Effector memory CD4-positive, alpha-beta T cell (primary cell): ENCODE measurements around the gene SPDL1.

ENCODE experiments used
- DNase-seq, 3 donors: peaks; one replicate each; pipeline ENCODE4 v3.0.0-alpha.2; 2020
- H3K27ac ChIP-seq: 2 replicates; pipeline ENCODE4 v1.7.0; 2013; ENCODE audit warnings: mild to moderate bottlenecking, low read length, moderate library complexity; ENCODE audit not compliant: insufficient read depth, poor library complexity, severe bottlenecking
- H3K27me3 ChIP-seq: replicated peaks from 2 replicates; pipeline ENCODE4 v1.7.0; 2013; ENCODE audit warnings: mild to moderate bottlenecking, low read length; ENCODE audit not compliant: insufficient read depth, control insufficient read depth, poor library complexity, severe bottlenecking
- H3K36me3 ChIP-seq: 2 replicates; pipeline ENCODE4 v1.7.0; 2013; ENCODE audit warnings: mild to moderate bottlenecking, low read length, moderate library complexity; ENCODE audit not compliant: control insufficient read depth, insufficient read depth
- H3K4me1 ChIP-seq: 2 replicates; pipeline ENCODE4 v1.7.0; 2013; ENCODE audit warnings: low read length, mild to moderate bottlenecking; ENCODE audit not compliant: control insufficient read depth, insufficient read depth, poor library complexity, severe bottlenecking
- H3K4me3 ChIP-seq: 2 replicates; pipeline ENCODE4 v1.7.0; 2013; ENCODE audit warnings: low read length, low read depth, mild to moderate bottlenecking; ENCODE audit not compliant: insufficient read depth, poor library complexity, severe bottlenecking
- H3K9me3 ChIP-seq: 2 replicates; pipeline ENCODE4 v1.7.0; 2013; ENCODE audit warnings: mild to moderate bottlenecking, low read length, moderate library complexity; ENCODE audit not compliant: control insufficient read depth

The SPDL1 gene

DNA sequence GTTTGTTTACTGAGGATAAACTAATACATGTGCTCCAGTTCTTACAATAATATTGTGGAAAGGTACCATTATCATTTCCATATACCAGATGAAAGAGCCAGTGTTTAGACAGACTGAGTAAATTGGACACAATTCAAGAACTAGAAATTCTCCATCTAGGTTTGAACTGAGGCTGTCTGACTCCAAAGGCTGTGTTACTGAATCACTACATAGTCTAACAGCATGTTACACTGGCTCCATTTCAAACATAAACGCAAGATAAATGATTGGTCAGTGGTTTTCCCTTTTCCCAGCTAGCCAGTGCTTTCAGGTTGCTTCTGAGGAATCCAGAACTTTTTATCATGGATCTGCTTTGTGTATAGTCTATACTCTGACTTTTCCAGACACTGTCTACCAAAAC lies 8.1 kb downstream of the SPDL1 start:
- peaks cover 36% of the 10 kb centered on the region for H3K36me3 ChIP-seq
- DNase-seq: no peak
- no peaks in the 10 kb centered on the region for H3K9me3 ChIP-seq
- H3K4me3 ChIP-seq: no peak overlapping the region
- no peaks in the 10 kb centered on the region for H3K27me3 ChIP-seq
- no peak overlapping the region for H3K27ac ChIP-seq
- no peaks in the 10 kb centered on the region for H3K4me1 ChIP-seq

DNA sequence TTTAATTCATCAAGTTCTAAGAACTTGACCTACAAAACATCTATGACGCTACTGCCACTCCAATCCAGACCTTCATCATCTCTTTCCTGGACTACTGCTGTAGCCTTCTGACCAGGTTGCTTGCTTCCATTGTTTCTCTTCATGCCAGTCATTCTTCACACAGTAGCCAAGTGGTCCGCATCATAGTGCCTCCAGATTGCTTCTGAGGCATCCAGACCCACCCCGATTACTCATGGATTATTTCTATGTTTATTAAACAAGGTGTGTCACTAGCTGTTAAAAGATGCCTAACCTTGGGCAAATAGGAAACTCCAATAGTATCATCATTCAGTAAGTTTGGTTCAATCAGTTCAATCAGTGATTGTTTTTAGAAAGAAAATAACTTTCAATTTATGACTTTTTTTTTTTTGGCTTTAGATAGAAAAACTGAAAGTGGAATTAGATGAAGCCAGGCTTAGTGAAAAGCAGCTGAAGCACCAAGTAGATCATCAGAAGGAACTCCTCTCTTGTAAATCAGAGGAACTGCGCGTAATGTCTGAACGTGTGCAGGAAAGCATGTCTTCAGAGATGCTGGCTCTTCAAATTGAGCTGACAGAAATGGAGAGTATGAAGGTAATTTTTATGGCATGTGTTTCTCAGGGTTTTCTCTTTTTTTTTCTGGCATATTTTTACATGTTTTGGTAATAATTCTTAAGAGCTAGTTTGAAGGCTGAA lies 9.5 kb downstream of the SPDL1 start:
- DNase-seq: no peak
- Histone ChIP-seq H3K4me3 (no peak overlapping the region), H3K36me3 (peaks cover 36% of the 10 kb centered on the region)

DNA sequence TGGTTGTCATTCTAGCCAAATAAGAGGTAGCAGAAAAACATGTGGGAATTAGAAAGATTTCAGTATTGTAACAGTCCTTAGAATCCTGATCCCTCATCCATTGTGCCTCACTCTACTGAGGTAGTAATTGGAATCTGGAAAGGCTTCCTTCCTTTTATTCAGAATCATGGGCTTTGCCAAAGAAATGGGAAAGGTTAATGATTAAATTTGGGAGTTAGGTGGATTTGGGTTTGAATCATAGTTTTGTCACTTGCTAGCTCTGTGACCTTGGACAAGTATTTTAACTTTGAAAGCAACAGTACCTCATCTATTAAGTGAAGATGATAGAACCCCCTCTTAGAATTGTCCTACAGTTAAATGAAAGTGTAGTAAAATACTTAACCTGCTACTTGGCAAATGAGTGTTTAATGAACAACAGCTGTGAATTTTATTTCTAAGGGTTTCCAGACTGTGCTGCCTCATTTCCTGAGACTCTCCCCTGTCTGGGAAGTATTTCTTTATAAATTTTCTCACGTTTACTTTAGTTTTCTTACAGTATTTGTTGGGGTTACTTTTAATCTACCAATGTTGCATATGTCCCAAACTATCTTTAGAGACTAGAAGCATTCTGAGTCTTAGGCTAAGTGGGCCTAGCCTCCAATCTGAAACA lies 11.7 kb downstream of the SPDL1 start:
- H3K4me1 ChIP-seq: no peaks in the 10 kb centered on the region
- no peak overlapping the region for H3K27ac ChIP-seq
- no peak overlapping the region for H3K4me3 ChIP-seq
- no peaks in the 10 kb centered on the region for H3K9me3 ChIP-seq
- no peak for DNase-seq
- H3K36me3 ChIP-seq: peaks cover 42% of the 10 kb centered on the region
- no peaks in the 10 kb centered on the region for H3K27me3 ChIP-seq

More for the DNA sequence above, 9.5 kb downstream of the SPDL1 start:
- Histone ChIP-seq H3K27me3 (no peaks in the 10 kb centered on the region), H3K9me3 (no peaks in the 10 kb centered on the region), H3K4me1 (no peaks in the 10 kb centered on the region), H3K27ac (no peak overlapping the region)

DNA sequence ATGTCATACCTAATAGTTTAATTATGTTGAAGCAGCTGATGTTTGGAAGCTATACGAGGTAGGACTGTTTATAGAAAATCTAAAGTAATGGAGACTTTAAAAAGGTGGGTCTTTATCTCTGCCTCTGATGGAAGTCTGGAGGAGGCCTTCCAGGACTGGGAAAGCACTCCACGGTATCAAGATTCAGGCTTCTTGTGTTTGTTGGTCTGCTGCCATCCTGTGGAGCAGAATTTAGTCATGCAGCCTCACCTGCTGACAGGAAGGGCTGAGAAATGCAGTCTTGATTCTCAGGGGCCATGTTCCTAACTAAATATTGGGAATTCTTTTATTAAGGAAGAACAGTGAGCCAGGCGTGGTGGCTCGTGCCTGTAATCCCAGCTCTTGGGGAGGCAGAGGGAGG lies 15.9 kb downstream of the SPDL1 start:
- H3K4me3 ChIP-seq: no peak overlapping the region

DNA sequence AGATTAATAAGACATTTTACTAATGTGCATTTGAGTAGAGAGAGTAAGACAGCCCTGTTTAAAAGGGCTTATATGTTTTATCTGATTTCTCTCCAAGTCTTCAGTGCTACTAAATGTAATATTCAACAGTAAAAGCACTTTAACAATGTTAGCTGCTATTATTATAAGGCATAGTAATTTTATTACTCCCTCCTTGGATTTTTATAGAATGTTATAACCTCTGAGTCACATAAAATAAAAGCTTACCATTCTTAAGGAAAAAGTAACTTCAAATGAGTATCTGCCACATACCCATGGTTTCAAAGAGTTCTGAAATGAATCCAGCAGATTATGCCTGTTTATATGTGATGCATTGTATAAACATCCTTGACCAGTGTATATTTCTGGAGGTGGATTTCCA lies 19.0 kb downstream of the SPDL1 start:
- Histone ChIP-seq H3K27me3 (no peaks in the 10 kb centered on the region), H3K27ac (no peak overlapping the region), H3K4me3 (no peak overlapping the region), H3K4me1 (no peaks in the 10 kb centered on the region), H3K36me3 (peaks cover 22% of the 10 kb centered on the region), H3K9me3 (no peaks in the 10 kb centered on the region)
- DNase-seq: no peak

More for the DNA sequence above, 15.9 kb downstream of the SPDL1 start:
- Histone ChIP-seq H3K27me3 (no peaks in the 10 kb centered on the region), H3K27ac (no peak overlapping the region), H3K36me3 (peaks cover 31% of the 10 kb centered on the region), H3K4me1 (no peaks in the 10 kb centered on the region), H3K9me3 (no peaks in the 10 kb centered on the region)
- no peak for DNase-seq

DNA sequence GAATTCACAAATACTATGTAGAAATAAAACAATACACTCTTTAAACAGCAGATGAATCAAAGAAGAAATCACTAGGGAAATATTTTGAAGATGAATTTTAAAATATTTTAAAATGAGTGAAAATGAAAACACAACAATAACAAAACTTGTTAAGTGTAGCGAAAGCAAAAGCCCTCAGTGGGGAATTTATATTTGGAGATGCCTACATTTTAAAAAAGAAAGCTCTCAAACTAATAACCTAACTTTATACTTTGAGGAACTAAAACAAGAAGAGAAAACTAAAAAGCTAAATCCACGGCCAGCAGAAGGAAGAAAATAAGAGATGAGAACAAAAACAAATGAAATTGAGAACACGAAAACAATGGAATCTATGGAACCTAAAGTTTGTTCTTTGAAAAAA lies 22.7 kb downstream of the SPDL1 start:
- no peak overlapping the region for H3K4me3 ChIP-seq
- no peaks in the 10 kb centered on the region for H3K4me1 ChIP-seq
- peaks cover 10% of the 10 kb centered on the region for H3K36me3 ChIP-seq
- no peak for DNase-seq
- H3K27me3 ChIP-seq: no peaks in the 10 kb centered on the region
- no peak overlapping the region for H3K27ac ChIP-seq
- H3K9me3 ChIP-seq: no peaks in the 10 kb centered on the region

DNA sequence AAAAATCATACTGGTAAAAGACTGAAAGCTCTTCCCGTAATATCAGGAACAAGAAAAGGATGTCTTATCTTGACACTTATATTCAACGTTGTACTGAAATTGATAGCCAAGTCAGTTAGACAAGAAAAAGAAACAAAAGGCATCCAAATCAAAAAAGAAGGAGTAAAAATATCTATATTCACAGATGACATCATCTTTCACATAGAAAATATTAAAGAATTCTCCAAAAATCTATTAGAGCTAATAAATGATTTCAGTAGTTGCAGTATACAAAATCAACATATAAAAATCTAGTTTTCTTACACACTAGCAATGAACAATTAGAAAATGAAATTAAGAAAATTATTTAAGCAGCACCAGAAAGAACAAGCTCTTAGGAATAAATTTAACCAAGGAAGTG lies 24.3 kb downstream of the SPDL1 start:
- Histone ChIP-seq H3K27me3 (no peaks in the 10 kb centered on the region), H3K4me1 (no peaks in the 10 kb centered on the region), H3K27ac (no peak overlapping the region), H3K36me3 (no peaks in the 10 kb centered on the region), H3K9me3 (no peaks in the 10 kb centered on the region), H3K4me3 (no peak overlapping the region)
- DNase-seq: no peak

DNA sequence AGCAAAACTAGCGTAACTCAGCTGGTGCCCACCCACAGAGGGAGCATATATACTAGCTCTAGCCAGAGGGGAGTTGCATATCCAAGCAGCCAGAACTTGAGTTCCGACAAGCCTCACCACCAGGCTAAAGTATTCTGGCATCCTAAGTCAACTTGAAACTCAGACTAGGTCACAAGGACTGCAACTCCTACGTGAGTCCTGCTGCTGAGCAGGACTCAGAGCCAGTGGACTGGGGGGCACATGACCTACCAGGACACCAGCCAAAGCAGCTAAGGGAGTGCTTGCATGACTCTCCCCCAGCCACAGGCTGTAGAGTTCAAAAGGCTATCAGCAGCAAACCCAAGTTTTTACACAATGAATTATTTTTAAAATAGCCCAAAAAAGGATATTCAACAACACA lies 26.1 kb downstream of the SPDL1 start:
- H3K4me1 ChIP-seq: no peaks in the 10 kb centered on the region
- no peak for DNase-seq
- no peak overlapping the region for H3K4me3 ChIP-seq
- no peak overlapping the region for H3K27ac ChIP-seq
- no peaks in the 10 kb centered on the region for H3K36me3 ChIP-seq
- no peaks in the 10 kb centered on the region for H3K9me3 ChIP-seq
- no peaks in the 10 kb centered on the region for H3K27me3 ChIP-seq

DNA sequence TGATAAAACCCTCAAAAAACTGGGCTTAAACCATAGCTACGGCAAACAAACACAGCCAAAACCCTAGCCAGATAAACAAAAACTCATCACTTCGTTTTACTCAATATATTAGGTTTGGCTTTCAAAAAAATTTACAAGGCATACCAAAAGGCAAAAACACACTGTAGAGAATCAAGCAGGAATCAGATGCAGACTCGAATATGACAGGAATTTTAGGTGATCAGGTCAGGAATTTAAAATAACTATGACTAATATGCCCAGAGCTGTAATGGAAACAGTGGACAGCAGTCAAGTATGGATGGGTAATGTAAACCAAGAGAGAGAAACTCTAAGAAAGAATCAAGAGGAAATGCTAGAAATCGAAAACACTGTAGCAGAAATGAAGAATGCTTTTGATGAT lies 27.0 kb downstream of the SPDL1 start:
- H3K9me3 ChIP-seq: no peaks in the 10 kb centered on the region
- no peaks in the 10 kb centered on the region for H3K27me3 ChIP-seq
- H3K27ac ChIP-seq: no peak overlapping the region
- H3K36me3 ChIP-seq: no peaks in the 10 kb centered on the region
- no peak for DNase-seq
- H3K4me1 ChIP-seq: no peaks in the 10 kb centered on the region
- no peak overlapping the region for H3K4me3 ChIP-seq

DNA sequence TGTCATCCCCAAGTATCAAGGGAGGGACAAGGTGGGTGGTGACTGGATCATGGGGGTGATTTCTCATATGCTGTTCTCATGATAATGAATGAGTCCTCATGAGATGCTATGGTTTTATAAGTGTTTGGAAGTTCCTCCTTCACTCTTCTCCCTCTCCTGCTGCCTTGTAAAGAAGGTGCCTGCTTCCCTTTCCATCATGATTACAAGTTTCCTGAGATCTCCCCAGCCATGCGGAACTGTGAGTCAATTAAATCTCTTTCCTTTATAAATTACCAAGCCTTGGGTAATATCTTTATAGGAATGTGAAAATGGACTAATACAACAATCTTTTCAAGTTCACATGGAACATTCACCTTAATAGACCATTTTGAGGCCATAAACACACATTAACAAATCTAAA lies 32.0 kb downstream of the SPDL1 start:
- Histone ChIP-seq H3K27me3 (no peaks in the 10 kb centered on the region), H3K9me3 (no peaks in the 10 kb centered on the region), H3K4me1 (no peaks in the 10 kb centered on the region), H3K4me3 (no peak overlapping the region), H3K27ac (no peak overlapping the region), H3K36me3 (no peaks in the 10 kb centered on the region)
- DNase-seq: no peak
